ENCODE data around the gene INPPL1.

Gene INPPL1

GRCh38 chr11:72209101-72209500, 15.5 kb upstream of the INPPL1 start:
- TF ChIP-seq, protein P1, sequence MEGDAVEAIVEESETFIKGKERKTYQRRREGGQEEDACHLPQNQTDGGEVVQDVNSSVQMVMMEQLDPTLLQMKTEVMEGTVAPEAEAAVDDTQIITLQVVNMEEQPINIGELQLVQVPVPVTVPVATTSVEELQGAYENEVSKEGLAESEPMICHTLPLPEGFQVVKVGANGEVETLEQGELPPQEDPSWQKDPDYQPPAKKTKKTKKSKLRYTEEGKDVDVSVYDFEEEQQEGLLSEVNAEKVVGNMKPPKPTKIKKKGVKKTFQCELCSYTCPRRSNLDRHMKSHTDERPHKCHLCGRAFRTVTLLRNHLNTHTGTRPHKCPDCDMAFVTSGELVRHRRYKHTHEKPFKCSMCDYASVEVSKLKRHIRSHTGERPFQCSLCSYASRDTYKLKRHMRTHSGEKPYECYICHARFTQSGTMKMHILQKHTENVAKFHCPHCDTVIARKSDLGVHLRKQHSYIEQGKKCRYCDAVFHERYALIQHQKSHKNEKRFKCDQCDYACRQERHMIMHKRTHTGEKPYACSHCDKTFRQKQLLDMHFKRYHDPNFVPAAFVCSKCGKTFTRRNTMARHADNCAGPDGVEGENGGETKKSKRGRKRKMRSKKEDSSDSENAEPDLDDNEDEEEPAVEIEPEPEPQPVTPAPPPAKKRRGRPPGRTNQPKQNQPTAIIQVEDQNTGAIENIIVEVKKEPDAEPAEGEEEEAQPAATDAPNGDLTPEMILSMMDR (IDR thresholded peaks at IDR 0.05), result no peak

GRCh38 chr11:72216638-72217037, 7.9 kb upstream of the INPPL1 start, which contains the start of gene FOLR2:
Gene FOLR2 (plus strand): TSS chr11:72216794. CDS start chr11:72218585, 1,791 bp downstream.
- TF ChIP-seq, protein P1 (IDR thresholded peaks at IDR 0.05), result no peak

DNA sequence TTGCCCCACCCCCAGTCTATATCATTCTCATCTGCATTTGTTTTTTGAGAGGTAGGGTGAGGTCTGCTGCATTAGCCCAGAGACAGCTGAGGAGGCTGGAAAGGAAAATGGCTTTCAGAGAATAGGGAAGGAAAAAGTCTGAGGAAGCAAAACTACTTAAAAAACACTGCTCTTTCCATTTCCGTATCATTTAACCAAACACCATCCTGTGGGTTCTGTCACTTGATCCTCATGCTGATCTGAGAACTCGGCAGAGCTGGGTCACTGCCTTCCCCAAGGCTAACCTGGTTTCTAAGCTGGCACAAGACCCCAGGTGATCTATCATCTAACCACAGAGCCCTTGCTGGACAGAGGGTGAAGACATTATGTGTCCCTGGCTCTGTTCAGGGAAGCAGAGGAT, 6.7 kb upstream of the INPPL1 start:
- TF ChIP-seq, protein P1 (IDR thresholded peaks at IDR 0.05), result no peak

- TF ChIP-seq, protein P1 (IDR thresholded peaks at IDR 0.05), result no peak
These were observed 6.3 kb upstream of the INPPL1 start for GRCh38 chr11:72218251-72218745.

DNA sequence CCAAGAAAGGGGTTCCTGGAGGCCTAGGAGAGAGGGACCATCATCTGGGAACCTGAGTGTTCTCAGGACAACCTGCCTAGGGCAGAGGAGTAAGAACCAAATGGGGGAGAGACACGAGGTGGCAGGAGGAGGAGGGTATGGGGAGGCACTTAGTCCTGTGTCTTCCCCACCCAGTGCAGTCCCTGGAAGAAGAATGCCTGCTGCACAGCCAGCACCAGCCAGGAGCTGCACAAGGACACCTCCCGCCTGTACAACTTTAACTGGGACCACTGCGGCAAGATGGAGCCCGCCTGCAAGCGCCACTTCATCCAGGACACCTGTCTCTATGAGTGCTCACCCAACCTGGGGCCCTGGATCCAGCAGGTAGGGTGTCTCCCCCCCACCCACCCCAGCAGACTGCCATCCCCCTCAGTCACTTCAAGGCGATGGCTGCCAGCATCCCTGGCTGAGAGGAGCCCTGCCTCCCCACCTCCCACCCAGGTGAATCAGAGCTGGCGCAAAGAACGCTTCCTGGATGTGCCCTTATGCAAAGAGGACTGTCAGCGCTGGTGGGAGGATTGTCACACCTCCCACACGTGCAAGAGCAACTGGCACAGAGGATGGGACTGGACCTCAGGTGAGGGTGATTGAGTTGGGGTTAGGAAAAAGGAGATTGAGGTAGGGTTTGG, 3.7 kb upstream of the INPPL1 start:
- TF ChIP-seq, protein P1 (IDR thresholded peaks at IDR 0.05), result no peak

DNA sequence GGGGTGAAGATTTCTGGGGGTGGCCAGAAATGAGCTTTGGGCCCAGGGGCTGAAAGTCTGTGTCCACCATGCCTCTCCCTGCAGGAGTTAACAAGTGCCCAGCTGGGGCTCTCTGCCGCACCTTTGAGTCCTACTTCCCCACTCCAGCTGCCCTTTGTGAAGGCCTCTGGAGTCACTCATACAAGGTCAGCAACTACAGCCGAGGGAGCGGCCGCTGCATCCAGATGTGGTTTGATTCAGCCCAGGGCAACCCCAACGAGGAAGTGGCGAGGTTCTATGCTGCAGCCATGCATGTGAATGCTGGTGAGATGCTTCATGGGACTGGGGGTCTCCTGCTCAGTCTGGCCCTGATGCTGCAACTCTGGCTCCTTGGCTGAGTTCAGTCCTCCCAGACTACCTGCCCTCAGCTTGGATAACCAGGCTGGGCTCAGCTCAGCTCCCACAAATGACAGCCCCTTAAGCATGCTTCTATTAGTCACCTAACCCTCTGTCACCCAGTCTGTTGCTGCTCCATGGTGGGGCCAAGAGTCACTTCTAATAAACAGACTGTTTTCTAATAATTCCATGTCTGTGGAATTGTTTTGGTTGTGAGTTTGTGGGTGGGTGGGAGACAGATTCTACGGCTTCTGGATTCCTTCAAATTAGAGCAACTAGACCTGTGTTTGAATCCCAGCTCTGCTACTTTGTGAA, 3.0 kb upstream of the INPPL1 start:
- TF ChIP-seq, protein P1 (IDR thresholded peaks at IDR 0.05), result no peak

- TF ChIP-seq, protein P1 (IDR thresholded peaks at IDR 0.05), result no peak
These were observed 2.3 kb upstream of the INPPL1 start for GRCh38 chr11:72222106-72222891.
